RWPE2 (cell line): ENCODE measurements around the gene EFCC1.

ENCODE experiments used
- ATAC-seq: fragments of 200-7000 bp; cut with Tn5 transposase; 3 replicates; pipeline ENCODE4 v1.9.1; 2021; ENCODE audit warnings: low read depth
- DNase-seq: peaks from one replicate; pipeline ENCODE4 v3.0.0-alpha.2; 2020; ENCODE audit warnings: low spot score
- H3K27ac ChIP-seq: fragments of 450-650 bp; 2 replicates; pipeline ENCODE4 v1.5.1; 2017; ENCODE audit warnings: mild to moderate bottlenecking; ENCODE audit not compliant: poor library complexity, severe bottlenecking
- H3K27me3 ChIP-seq: fragments of 250-450 bp; sonication (Bioruptor Pico); 2 replicates; pipeline ENCODE4 v1.5.1; 2021; ENCODE audit warnings: mild to moderate bottlenecking, moderate library complexity; ENCODE audit not compliant: insufficient read depth, poor library complexity, severe bottlenecking
- H3K36me3 ChIP-seq: fragments of 250-450 bp; sonication (Bioruptor Pico); 2 replicates; pipeline ENCODE4 v1.5.1; 2020; ENCODE audit warnings: low read depth, mild to moderate bottlenecking, moderate library complexity
- H3K4me1 ChIP-seq: fragments of 250-450 bp; sonication (Bioruptor Pico); 2 replicates; pipeline ENCODE4 v1.5.1; 2021; ENCODE audit warnings: mild to moderate bottlenecking, moderate library complexity; ENCODE audit not compliant: insufficient read depth, poor library complexity, severe bottlenecking
- H3K4me3 ChIP-seq: fragments of 250-450 bp; sonication (Bioruptor Pico); 2 replicates; pipeline ENCODE4 v1.5.1; 2021; ENCODE audit warnings: mild to moderate bottlenecking, moderate library complexity; ENCODE audit not compliant: severe bottlenecking
- H3K9me3 ChIP-seq: fragments of 250-450 bp; sonication (Bioruptor Pico); 2 replicates; pipeline ENCODE4 v1.5.1; 2021; ENCODE audit warnings: mild to moderate bottlenecking, moderate library complexity; ENCODE audit not compliant: severe bottlenecking
- TF ChIP-seq, protein P1 (sequence below): fragments of 450-650 bp; IDR thresholded peaks from one replicate; pipeline ENCODE4 v1.5.1; 2017; ENCODE audit warnings: mild to moderate bottlenecking, moderate library complexity; ENCODE audit not compliant: poor library complexity, severe bottlenecking

EFCC1 gene

DNA sequence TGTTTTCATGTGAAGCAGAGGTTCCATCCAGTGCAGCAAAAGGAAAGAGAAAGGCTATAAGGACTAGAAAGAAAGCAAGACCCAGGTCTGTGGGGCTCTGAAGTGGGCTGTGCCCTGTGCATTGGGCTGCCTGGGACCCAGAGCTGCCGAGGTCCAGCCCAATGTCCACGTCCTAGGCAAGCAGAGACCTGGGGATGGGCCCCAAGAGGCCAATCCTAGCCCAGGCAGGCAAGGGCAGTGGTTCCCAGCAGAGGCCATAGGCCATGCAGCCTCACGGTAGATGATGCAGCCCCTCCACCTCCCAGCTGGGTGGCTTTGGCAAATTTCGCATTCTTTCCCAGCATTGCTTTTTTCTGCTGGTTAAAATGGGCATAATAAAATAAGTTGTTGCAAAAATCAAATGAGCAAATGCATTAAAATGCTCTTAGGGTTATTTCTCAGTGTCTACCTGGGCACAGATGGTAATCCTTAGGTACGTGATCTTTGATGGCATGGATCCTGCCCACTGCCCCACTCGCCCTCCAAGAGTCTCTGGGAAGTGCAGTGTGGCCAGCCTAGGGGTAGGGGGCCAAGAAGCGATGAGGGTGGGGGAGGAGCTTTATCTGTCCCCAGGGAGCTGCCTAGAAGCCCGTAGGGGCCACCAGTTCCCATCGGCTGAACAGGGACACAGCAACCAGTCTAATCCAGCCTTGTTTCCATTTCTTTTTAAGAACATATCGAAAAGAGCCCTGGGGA is 37.2 kb downstream of the EFCC1 start:
- TF ChIP-seq, protein P1, sequence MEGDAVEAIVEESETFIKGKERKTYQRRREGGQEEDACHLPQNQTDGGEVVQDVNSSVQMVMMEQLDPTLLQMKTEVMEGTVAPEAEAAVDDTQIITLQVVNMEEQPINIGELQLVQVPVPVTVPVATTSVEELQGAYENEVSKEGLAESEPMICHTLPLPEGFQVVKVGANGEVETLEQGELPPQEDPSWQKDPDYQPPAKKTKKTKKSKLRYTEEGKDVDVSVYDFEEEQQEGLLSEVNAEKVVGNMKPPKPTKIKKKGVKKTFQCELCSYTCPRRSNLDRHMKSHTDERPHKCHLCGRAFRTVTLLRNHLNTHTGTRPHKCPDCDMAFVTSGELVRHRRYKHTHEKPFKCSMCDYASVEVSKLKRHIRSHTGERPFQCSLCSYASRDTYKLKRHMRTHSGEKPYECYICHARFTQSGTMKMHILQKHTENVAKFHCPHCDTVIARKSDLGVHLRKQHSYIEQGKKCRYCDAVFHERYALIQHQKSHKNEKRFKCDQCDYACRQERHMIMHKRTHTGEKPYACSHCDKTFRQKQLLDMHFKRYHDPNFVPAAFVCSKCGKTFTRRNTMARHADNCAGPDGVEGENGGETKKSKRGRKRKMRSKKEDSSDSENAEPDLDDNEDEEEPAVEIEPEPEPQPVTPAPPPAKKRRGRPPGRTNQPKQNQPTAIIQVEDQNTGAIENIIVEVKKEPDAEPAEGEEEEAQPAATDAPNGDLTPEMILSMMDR: no peak
- no peaks in the 10 kb centered on the region for H3K4me1 ChIP-seq
- DNase-seq (no peak), ATAC-seq (no peak)
- H3K27ac ChIP-seq: no peak overlapping the region
- no peaks in the 10 kb centered on the region for H3K36me3 ChIP-seq
- no peaks in the 10 kb centered on the region for H3K9me3 ChIP-seq
- H3K27me3 ChIP-seq: no peaks in the 10 kb centered on the region
- no peak overlapping the region for H3K4me3 ChIP-seq

DNA sequence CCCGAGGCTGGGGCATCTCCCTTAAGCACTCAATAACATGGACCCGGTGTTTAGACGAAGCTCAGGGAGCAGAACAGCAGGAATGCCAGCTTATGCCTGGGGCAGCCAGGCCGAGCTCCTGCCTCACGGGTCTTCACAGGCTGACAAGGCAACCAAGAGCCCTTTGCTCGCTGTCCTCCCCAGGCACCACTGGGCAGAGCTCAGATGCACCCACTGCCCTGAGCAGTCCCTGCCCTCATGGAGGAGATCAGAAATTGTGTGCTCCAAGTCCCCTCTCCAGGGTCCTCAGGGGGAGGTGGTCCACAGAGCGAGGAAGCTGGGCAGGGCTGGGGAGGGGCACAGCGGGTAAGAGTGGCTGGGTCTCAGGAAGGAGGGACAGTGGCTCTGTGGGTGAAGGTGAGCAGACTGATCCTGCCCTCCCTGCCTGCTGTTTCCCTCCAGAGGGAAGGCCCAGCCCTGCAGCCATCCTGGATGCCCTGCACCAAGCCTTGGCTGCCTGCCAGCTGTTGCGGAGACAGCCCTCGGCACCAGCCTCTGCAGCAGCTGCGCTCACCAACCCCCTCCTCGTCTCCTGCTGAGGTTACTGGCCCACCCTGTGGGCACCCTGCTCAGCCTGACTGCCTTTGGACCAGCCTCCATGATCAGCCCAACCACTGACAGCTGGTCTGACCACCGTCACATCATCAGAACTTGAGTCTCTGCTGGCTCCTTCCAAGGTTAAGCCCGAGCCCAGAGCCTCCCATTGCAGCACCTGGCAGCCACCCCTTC is 38.4 kb downstream of the EFCC1 start:
- no peak overlapping the region for H3K4me3 ChIP-seq
- no peaks in the 10 kb centered on the region for H3K4me1 ChIP-seq
- TF ChIP-seq, protein P1: no peak
- H3K27ac ChIP-seq: no peak overlapping the region
- H3K9me3 ChIP-seq: no peaks in the 10 kb centered on the region
- H3K36me3 ChIP-seq: no peaks in the 10 kb centered on the region
- ATAC-seq (peak; percentile 36; the same call in 1 of the 3 replicates), DNase-seq (no peak)
- H3K27me3 ChIP-seq: no peaks in the 10 kb centered on the region

DNA sequence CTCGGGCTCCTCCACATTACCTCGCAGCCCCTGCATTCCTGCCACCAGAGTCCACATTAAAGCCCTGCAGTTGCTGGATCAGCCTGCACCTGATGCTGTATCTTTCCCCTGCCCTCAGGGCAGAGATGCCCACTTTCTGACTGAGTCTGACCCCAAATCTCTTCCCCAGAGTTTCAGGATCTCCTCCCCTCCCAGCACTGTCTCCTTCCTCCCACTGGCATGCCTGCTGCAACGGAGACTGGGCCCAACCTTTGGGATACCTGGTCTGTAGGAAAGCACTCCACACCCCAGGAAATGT is 38.9 kb downstream of the EFCC1 start:
- Histone ChIP-seq H3K27ac (no peak overlapping the region), H3K9me3 (no peaks in the 10 kb centered on the region), H3K27me3 (no peaks in the 10 kb centered on the region), H3K4me3 (no peak overlapping the region), H3K36me3 (no peaks in the 10 kb centered on the region), H3K4me1 (no peaks in the 10 kb centered on the region)
- TF ChIP-seq, protein P1: no peak
- DNase-seq (no peak), ATAC-seq (no peak)

DNA sequence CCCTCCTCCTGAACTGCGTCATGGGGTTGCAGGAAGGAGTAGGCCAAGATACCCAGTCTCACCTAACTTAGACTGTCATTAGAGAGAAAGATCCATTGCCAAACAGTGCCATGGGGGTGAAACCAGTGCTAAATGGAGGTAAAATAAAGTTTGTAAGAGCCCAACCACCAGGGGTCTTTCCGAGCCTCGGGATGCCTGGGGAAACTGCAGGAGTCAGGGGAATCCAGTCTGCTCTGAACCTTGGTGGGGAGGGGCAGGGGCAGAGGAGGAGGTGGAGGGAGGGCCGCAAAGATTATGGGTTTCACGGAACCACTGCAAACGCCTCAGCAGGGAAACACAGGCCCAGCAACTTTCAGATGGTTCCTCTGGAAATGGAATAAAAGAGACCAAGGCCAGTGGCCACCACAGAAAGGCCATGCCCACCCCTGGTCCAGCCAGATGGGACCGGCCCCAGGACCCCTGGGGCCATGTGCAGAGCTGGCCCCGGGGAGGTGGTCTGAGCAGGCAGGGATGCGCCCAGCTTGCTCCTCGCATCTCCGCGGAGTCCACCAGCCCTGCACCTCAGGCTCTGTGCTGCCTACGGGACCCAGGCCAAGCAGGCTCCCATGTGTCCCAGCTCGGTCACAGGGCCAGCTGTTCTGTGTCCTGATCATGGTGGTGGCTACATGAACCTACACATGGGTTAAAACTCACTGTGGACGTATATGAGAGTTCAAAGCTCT is 39.6 kb downstream of the EFCC1 start:
- H3K27me3 ChIP-seq: no peaks in the 10 kb centered on the region
- no peaks in the 10 kb centered on the region for H3K36me3 ChIP-seq
- no peaks in the 10 kb centered on the region for H3K9me3 ChIP-seq
- H3K4me3 ChIP-seq: no peak overlapping the region
- ATAC-seq (no peak), DNase-seq (no peak)
- H3K27ac ChIP-seq: no peak overlapping the region
- H3K4me1 ChIP-seq: no peaks in the 10 kb centered on the region
- TF ChIP-seq, protein P1: no peak
